Retinal pigment epithelial cell (primary cell): ENCODE results near the gene PHKB.

Source experiments
- DNase-seq: peaks from one replicate; pipeline ENCODE4 v3.0.0-alpha.2; 2010; ENCODE audit warnings: low read depth
- H3K4me3 ChIP-seq: 2 replicates; pipeline ENCODE4 v1.5.1; 2011; ENCODE audit warnings: mild to moderate bottlenecking, low read length, control low read depth, moderate library complexity
- CTCF ChIP-seq: conservative IDR thresholded peaks from 2 replicates; pipeline ENCODE4 v1.5.1; 2011; ENCODE audit warnings: low read depth, low read length, control low read depth, inconsistent platforms

Gene PHKB

GRCh38 chr16:47612711-47613110 is 151.6 kb downstream of the PHKB start:
- H3K4me3 ChIP-seq = no peak overlapping the region
- TF ChIP-seq CTCF = no peak
- DNase-seq = no peak

GRCh38 chr16:47613251-47613650 is 152.1 kb downstream of the PHKB start:
- TF ChIP-seq CTCF = no peak
- DNase-seq = no peak
- H3K4me3 ChIP-seq = no peak overlapping the region

GRCh38 chr16:47617732-47618131 is 156.6 kb downstream of the PHKB start:
- DNase-seq = no peak
- no peak overlapping the region for H3K4me3 ChIP-seq
- TF ChIP-seq CTCF = no peak

- no peak for TF ChIP-seq CTCF
- DNase-seq = peak; percentile 18
- no peak overlapping the region for H3K4me3 ChIP-seq
Observed at GRCh38 chr16:47622451-47623176, 161.5 kb downstream of the PHKB start.

GRCh38 chr16:47624563-47624962 is 163.4 kb downstream of the PHKB start:
- no peak for DNase-seq
- H3K4me3 ChIP-seq = no peak overlapping the region
- no peak for TF ChIP-seq CTCF

- no peak for DNase-seq
- no peak for TF ChIP-seq CTCF
- no peak overlapping the region for H3K4me3 ChIP-seq
Observed at GRCh38 chr16:47625115-47625567, 164.0 kb downstream of the PHKB start.

- DNase-seq = no peak
- no peak overlapping the region for H3K4me3 ChIP-seq
- TF ChIP-seq CTCF = no peak
Observed at GRCh38 chr16:47626246-47626645, 165.1 kb downstream of the PHKB start.
